ENCODE results near the gene ADTRP. TPM values are rescaled to one million over a fixed set of nuclear protein-coding genes. Genes with fewer than 3 reads are reported as not detected.

ADTRP gene
- total RNA-seq, 3 donors from 2014 or later (not counting 1 experiment from before 2014, with no cell fraction given) = 1.1 to 1.5 TPM; not detected in 1

GRCh38 chr6:11766589-11767450, 11.8 kb downstream of the ADTRP start:
- no peaks in the 10 kb centered on the region for H3K36me3 ChIP-seq (ENCODE audit: control insufficient read depth, insufficient read depth, low read length)
- peaks cover 14% of the 10 kb centered on the region for H3K4me1 ChIP-seq (ENCODE audit: control insufficient read depth, insufficient read depth, low read length)
- Mint-ChIP-seq H3K4me1 (no peaks in the 10 kb centered on the region), H3K36me3 (no peaks in the 10 kb centered on the region), H3K27me3 (ENCODE audit: low read depth in 2 of 2) (peaks cover 3 to 39% of the 10 kb centered on the region in 2 donors), H3K9me3 (no peaks in the 10 kb centered on the region), H3K4me3 (no peak overlapping the region), H3K27ac (no peak overlapping the region)
- H3K27ac ChIP-seq (ENCODE audit: low read length) = no peak overlapping the region
- TF ChIP-seq, protein P1, sequence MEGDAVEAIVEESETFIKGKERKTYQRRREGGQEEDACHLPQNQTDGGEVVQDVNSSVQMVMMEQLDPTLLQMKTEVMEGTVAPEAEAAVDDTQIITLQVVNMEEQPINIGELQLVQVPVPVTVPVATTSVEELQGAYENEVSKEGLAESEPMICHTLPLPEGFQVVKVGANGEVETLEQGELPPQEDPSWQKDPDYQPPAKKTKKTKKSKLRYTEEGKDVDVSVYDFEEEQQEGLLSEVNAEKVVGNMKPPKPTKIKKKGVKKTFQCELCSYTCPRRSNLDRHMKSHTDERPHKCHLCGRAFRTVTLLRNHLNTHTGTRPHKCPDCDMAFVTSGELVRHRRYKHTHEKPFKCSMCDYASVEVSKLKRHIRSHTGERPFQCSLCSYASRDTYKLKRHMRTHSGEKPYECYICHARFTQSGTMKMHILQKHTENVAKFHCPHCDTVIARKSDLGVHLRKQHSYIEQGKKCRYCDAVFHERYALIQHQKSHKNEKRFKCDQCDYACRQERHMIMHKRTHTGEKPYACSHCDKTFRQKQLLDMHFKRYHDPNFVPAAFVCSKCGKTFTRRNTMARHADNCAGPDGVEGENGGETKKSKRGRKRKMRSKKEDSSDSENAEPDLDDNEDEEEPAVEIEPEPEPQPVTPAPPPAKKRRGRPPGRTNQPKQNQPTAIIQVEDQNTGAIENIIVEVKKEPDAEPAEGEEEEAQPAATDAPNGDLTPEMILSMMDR (IDR thresholded peaks at IDR 0.05) = no peak
- H3K4me3 ChIP-seq (ENCODE audit: low read length) = no peak overlapping the region
- ATAC-seq = no peak
- H3K27me3 ChIP-seq (ENCODE audit: control insufficient read depth, insufficient read depth, low read length) = no peaks in the 10 kb centered on the region
- intact Hi-C loops (cut with micrococcal nuclease) = no loop called here
- H3K9me3 ChIP-seq (ENCODE audit: control insufficient read depth, insufficient read depth, low read length) = no peaks in the 10 kb centered on the region
- 85% methylated on average over 7 of the region's 8 CpGs for WGBS (ENCODE audit: insufficient coverage)
- DNase-seq = no peak

DNA sequence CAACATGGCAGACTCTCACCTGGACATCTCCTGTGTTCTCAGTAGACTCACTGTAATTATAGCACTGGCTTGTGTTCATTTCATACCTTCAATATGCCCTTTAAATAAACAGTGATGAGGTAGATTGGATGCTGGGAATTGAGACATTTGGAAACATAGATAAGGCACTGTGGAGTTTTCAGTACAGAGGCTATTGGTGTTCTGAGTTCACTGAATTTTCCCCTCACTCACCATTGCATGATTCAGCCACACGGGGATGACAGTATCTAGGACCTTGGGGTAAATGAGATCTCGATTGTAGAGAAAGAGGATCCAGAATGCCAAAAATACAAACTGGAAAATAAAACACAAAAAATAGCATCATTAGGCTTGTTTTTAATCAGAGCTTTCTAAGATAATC, 12.6 kb downstream of the ADTRP start:
- Histone ChIP-seq H3K27ac (ENCODE audit: low read length) (no peak overlapping the region), H3K36me3 (ENCODE audit: control insufficient read depth, insufficient read depth, low read length) (no peaks in the 10 kb centered on the region), H3K4me1 (ENCODE audit: control insufficient read depth, insufficient read depth, low read length) (peaks cover 13% of the 10 kb centered on the region), H3K27me3 (ENCODE audit: control insufficient read depth, insufficient read depth, low read length) (no peaks in the 10 kb centered on the region), H3K9me3 (ENCODE audit: control insufficient read depth, insufficient read depth, low read length) (no peaks in the 10 kb centered on the region), H3K4me3 (ENCODE audit: low read length) (no peak overlapping the region)
- Mint-ChIP-seq H3K4me3 (no peak overlapping the region), H3K36me3 (no peaks in the 10 kb centered on the region), H3K4me1 (no peaks in the 10 kb centered on the region), H3K27ac (no peak overlapping the region), H3K27me3 (ENCODE audit: low read depth in 2 of 2) (peaks cover 5 to 39% of the 10 kb centered on the region in 2 donors), H3K9me3 (no peaks in the 10 kb centered on the region)
- WGBS (ENCODE audit: insufficient coverage) = no CpG with 5 or more reads among the region's 2 CpGs
- TF ChIP-seq, protein P1 (IDR thresholded peaks at IDR 0.05) = no peak
- intact Hi-C loops (cut with micrococcal nuclease) = no loop called here
- ATAC-seq (no peak), DNase-seq (no peak)

GRCh38 chr6:11764250-11764604, 14.4 kb downstream of the ADTRP start:
- no peaks in the 10 kb centered on the region for H3K36me3 ChIP-seq (ENCODE audit: control insufficient read depth, insufficient read depth, low read length)
- no peak for ATAC-seq
- TF ChIP-seq, protein P1 (IDR thresholded peaks at IDR 0.05) = no peak
- H3K9me3 ChIP-seq (ENCODE audit: control insufficient read depth, insufficient read depth, low read length) = no peaks in the 10 kb centered on the region
- no peak overlapping the region for H3K27ac Mint-ChIP-seq
- DNase-seq = no peak
- WGBS (ENCODE audit: insufficient coverage) = 100% methylated on average over 1 of the region's 1 CpG
- no peaks in the 10 kb centered on the region for H3K36me3 Mint-ChIP-seq
- no peak overlapping the region for H3K4me3 ChIP-seq (ENCODE audit: low read length)
- no peaks in the 10 kb centered on the region for H3K4me1 Mint-ChIP-seq
- H3K4me1 ChIP-seq (ENCODE audit: control insufficient read depth, insufficient read depth, low read length) = no peaks in the 10 kb centered on the region
- H3K27me3 Mint-ChIP-seq (ENCODE audit: low read depth in 2 of 2) = peaks cover 10 to 39% of the 10 kb centered on the region in 2 donors
- no peak overlapping the region for H3K4me3 Mint-ChIP-seq
- intact Hi-C loops (cut with micrococcal nuclease) = no loop called here
- no peak overlapping the region for H3K27ac ChIP-seq (ENCODE audit: low read length)
- no peaks in the 10 kb centered on the region for H3K27me3 ChIP-seq (ENCODE audit: control insufficient read depth, insufficient read depth, low read length)
- H3K9me3 Mint-ChIP-seq = no peaks in the 10 kb centered on the region
